Measurements from ENCODE around the gene IL4.

Gene IL4

DNA sequence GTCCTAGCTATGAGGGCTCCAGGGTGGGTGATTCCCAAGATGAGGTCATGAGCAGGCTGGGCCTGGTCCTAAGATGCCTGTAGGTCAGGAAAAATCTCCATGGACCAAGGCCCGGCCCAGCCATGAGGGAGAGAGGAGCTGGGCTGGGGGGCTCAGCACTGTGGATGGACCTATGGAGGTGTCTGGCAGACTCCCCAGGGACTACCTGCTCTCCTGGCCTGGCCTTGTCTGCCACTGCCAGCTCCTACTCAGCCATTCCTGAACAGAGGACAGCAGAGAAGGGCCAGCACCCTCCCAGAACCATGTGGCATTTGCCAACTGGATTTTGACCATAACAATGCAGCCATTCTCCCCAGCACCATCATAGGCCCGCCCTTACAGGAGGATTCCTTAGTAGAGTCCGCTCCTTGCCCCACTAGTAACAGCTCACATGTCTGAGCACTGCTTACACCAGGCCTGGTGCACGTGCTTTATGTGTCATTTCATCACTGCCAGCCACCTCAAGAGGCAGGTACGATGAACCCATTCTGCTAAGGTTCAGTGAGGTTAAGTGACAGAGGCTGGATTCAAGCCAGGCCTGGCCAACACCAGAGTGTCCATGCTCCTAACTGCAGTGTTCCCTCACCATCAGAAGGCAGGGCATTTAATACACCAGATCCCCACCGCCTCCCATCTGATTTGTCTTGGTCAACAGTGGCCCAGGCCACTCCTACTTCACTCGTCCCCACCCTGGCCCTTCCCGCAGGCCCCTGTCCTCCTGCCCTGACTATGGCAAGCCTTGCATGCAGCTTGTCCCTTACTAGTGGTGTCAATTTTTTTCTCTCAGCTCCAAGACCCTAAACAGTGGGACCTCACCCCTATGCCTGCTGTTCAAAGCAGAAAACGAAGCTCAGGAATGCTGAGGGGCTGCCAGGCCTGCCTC, 15.1 kb upstream of the IL4 start:
- no peak for DNase-seq

GRCh38 chr5:132659598-132660493, 13.9 kb upstream of the IL4 start:
- DNase-seq: no peak

GRCh38 chr5:132661231-132662003, 12.4 kb upstream of the IL4 start:
- no peak for DNase-seq

DNA sequence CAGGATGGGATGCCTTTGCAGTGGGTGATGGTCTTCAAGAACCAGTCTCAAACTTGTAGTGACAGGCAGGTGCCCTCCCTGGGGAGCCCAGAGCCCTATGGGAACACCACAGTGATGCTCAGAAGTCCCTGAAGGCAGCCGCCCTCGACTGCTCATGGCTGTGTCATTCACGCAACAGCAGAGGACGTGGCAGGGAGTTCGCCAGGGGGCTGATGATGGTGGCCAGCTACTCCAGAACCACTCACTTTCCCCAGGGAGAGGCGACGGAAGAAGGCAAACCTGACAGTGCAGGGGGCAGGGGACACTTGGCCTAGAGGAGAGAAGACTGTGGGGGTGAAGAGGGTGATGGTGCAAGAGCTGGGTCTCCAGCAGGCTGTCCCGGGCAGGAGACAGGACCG, 11.8 kb upstream of the IL4 start:
- DNase-seq: no peak

DNA sequence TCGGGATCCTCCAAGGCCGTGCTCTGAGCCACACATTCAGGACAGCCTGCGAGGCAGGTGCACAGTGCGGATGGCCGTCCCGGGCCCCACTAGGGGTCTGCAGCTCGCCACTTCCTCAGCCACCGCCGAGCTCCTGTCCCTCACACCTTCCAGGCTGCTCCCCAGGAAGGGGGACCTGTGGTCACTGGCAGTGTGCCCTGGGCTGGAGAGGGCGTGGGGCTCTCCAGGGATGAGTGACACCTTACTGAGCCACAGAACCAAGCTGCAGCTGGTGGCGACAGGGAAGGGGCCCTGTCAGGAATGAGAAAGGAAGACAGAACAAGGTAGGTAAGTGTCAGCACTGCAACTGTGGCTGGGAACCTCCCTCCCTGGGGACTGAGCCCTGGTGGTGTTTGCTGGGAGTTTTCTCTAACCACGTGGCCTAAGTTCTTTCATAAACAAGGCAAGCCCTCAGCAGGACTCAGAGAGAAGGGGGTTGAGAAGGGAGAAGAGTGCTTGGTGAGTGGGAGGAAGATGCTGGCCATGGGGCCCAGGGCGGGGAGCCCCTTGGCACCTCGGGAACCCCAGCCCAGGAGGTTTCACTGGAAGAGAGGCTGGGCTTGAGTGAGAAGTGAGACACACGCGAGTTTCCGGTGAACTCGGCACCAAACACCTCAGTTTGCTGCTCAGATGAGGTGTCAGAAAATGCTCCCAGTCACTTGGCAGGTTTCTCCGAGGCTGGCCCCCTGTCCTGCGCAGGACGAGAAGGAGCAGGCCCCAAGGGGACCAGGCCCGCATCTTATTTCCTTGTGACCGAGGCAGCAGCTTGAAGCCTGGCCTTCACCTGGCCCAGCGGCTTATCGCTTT, 10.6 kb upstream of the IL4 start:
- DNase-seq: no peak

DNA sequence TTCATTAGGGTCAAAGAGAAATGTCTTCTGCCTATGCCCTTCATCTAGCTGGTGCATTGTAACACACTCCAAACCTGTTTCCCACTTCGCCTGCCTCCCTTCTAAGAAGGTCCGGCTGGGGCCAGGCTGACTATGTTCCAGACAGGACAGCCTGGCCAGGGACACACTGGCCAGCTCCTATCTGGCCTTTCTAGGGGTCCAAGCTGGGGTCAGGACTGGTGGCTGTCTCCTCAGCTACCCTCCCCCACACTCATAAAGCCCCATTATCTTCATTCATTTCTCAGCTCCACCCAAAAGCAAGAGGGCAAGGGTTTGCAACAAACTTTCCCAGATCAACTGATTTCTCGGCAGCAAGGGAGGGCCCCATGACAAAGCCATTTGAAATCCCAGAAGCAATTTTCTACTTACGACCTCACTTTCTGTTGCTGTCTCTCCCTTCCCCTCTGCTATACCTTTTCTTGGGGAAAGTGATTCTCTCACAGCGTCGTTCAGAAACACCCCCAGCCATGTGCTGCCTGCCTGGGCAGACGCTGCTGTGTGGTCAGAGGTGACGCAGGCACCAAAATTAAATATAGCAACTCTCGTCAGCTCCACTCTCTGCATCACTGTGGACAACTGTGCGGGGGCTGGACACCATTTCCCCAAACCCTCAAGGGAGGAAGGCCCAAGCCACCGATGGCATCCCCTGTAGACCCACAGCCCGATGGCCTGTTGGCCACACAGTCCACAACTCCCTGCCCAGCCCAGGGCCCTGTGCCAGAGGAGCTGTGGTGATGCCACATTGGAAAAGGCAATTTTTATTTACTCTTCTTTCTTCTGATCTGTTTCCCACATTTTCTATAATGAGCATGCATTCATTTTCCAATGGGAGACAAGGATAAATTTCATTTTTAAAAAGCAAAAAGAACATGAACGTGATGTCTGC, 9.8 kb upstream of the IL4 start:
- no peak for DNase-seq

DNA sequence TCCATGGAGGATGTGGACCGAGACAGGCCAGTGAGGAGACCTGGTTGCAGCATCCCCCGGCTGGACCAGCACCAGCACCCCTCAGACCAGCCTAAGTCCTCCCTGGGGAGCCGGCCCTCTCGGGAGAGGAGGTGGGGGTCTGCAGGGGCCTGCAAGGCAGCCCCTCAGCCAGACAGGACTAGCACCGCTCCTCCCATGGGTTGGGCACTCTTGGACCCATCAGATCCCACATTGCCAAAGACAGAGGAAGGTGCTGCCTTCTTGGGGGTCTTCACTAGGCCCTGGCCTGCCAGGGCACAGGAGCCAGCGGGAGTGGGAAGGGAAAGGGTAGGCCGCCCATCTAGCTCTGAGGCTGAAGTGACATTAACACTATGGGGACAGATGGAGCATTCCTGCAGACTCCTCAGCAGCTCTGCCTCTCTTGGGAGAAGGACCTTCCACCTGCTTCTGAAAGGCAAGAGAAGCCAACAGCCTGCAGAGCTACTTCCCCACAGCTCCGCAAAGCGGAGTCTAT, 9.0 kb upstream of the IL4 start:
- no peak for DNase-seq

- DNase-seq: no peak
Measured at GRCh38 chr5:132665574-132666080, 8.2 kb upstream of the IL4 start.

- no peak for DNase-seq
Measured at GRCh38 chr5:132666310-132667123, 7.3 kb upstream of the IL4 start.

GRCh38 chr5:132667309-132667708, 6.5 kb upstream of the IL4 start:
- no peak for DNase-seq

GRCh38 chr5:132667761-132668705, 5.8 kb upstream of the IL4 start:
- no peak for DNase-seq

GRCh38 chr5:132668706-132669454, 4.9 kb upstream of the IL4 start:
- no peak for DNase-seq

DNA sequence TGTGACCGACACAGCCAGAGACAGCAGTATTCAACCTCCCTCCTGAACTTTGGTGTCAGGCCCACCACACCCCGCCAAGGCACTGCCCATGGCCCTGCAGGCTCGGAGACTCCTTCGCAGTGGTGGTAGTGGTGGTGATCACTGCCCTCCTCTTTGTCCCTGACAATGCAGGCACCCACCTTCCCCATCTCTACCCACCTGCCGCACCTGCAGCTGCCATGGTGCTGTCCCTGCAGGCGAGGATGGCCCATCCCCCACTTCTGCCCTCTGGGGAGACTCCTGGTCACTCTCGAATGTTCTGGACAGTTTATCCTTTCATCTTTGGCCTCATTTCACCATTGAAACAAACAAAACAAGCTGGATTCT, 4.4 kb upstream of the IL4 start:
- DNase-seq: no peak

DNA sequence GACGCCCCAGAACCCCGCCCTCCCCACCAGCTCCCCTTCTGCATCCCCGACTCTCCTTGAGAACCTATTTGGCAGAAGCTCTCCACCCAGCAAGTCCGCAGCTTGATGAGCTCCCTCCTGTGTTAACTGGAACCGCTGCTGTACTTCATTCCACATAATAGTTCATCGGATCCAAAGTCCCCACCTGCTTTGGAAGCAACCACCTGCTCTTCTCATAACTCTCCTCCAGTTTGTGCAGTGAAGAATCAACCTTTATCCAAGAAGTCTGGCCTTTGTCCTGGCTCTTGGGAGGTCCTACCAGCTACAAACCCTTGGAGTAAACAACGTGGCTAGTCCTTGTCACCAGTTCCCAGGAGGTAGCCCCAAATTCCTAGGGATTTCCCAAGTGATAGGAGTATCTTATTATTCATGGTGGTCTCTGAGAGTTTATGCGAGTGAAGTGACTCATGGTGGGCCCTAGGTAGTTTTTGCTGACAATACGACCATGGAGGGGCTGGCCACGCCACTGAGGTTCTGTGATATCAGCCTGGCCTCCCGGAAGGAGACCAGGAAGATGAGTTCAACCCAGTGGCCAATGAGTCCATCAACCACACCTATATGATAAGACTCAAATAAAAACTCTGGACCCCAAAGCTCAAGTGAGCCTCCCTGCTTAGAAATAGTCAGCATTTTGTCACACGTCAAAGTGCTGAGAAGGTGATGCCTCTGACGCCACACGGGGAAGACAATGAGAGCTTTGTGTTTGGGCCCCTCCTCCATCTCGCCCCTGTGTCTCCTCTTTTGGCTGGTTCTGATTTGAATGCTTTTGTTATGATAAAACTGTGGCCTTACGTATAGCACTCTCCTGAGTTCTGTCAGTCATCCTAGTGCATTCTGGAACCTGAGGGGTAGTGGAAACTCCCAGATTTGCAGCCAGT, 3.6 kb upstream of the IL4 start:
- no peak for DNase-seq

GRCh38 chr5:132671000-132671399, 2.8 kb upstream of the IL4 start:
- no peak for DNase-seq

DNA sequence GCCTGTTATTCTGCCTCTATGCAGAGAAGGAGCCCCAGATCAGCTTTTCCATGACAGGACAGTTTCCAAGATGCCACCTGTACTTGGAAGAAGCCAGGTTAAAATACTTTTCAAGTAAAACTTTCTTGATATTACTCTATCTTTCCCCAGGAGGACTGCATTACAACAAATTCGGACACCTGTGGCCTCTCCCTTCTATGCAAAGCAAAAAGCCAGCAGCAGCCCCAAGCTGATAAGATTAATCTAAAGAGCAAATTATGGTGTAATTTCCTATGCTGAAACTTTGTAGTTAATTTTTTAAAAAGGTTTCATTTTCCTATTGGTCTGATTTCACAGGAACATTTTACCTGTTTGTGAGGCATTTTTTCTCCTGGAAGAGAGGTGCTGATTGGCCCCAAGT, 301 bp upstream of the IL4 start:
- DNase-seq: no peak

Measured in NCI-H1092 (cell line).